H1 (cell line): ENCODE results near the gene COL4A1. TPM values are rescaled to one million over a fixed set of nuclear protein-coding genes. Genes with fewer than 3 reads are reported as not detected.

Source experiments
- CTCF ChIA-PET: fragments of 300-600 bp; sonication (Branson Sonifier 250); formaldehyde crosslinking; loops from one replicate; lab custom pipeline; 2021; ENCODE audit not compliant: partially characterized antibody; lab: Charles Lee
- POLR2A ChIA-PET: fragments of 300-600 bp; sonication (Branson Sonifier 250); formaldehyde crosslinking; loops from one replicate; lab custom pipeline; 2021; ENCODE audit warnings: inconsistent platforms; ENCODE audit not compliant: partially characterized antibody; lab: Charles Lee
- DNase-seq, 2 experiments: peaks; one replicate each; pipeline versions ENCODE4 v3.0.0 to v3.0.0-alpha.2; 2010 to 2022; ENCODE audit warnings: low spot score in 2 of 2, low read depth in 1 of 2, mixed read lengths in 1 of 2
- FAIRE-seq: peaks from 2 replicates; lab custom pipeline; 2011; peaks lifted over from hg19 to GRCh38; lab: Jason Lieb, UNC
- H2AFZ ChIP-seq: 2 replicates; pipeline ENCODE4 v1.8.1; 2012; ENCODE audit warnings: low read length, inconsistent platforms
- H2AK5ac ChIP-seq: 2 replicates; pipeline ENCODE4 v1.6.1; 2013; ENCODE audit warnings: low read depth, low read length
- H2BK120ac ChIP-seq: replicated peaks from 2 replicates; pipeline ENCODE3; 2013; ENCODE audit warnings: low read depth, low read length, inconsistent platforms
- H2BK12ac ChIP-seq: 2 replicates; pipeline ENCODE4 v1.6.1; 2013; ENCODE audit warnings: low read depth, low read length
- H2BK15ac ChIP-seq: 2 replicates; pipeline ENCODE4 v1.6.1; 2013; ENCODE audit warnings: low read length
- H2BK20ac ChIP-seq: 2 replicates; pipeline ENCODE4 v1.6.1; 2013; ENCODE audit warnings: low read length
- H2BK5ac ChIP-seq: 2 replicates; pipeline ENCODE4 v1.6.1; 2013; ENCODE audit warnings: low read depth, low read length
- H3K14ac ChIP-seq: 2 replicates; pipeline ENCODE4 v1.6.1; 2013; ENCODE audit warnings: inconsistent platforms; ENCODE audit not compliant: insufficient read length
- H3K18ac ChIP-seq: 2 replicates; pipeline ENCODE4 v1.6.1; 2013; ENCODE audit warnings: low read length; ENCODE audit errors: extremely low read depth
- H3K23ac ChIP-seq: 2 replicates; pipeline ENCODE4 v1.6.1; 2013; ENCODE audit warnings: inconsistent platforms; ENCODE audit not compliant: insufficient read length
- H3K23me2 ChIP-seq: 2 replicates; pipeline ENCODE4 v1.6.1; 2013; ENCODE audit warnings: low read depth, low read length
- H3K27ac ChIP-seq: 2 replicates; pipeline ENCODE4 v1.6.1; 2011; ENCODE audit warnings: low read depth, low read length, inconsistent platforms
- H3K27me3 ChIP-seq, 4 experiments: replicated peaks in 1 of 4; 1 replicate in 1 of 4; 2 replicates in 3 of 4; pipeline versions ENCODE4 v1.6.1 to v1.8.1; 2011 to 2013; ENCODE audit warnings: low read length in 3 of 4, mild to moderate bottlenecking in 3 of 4, inconsistent platforms in 2 of 4, mixed read lengths in 2 of 4, moderate library complexity in 1 of 4; ENCODE audit not compliant: control insufficient read depth in 3 of 4, insufficient read depth in 3 of 4; ENCODE audit errors: extremely low read depth in 1 of 4
- H3K36me3 ChIP-seq, 4 experiments: 2 replicates each; pipeline versions ENCODE4 v1.6.1 to v1.8.1; 2011 to 2013; ENCODE audit warnings: mild to moderate bottlenecking in 4 of 4, low read length in 3 of 4, moderate library complexity in 2 of 4, control low read depth in 1 of 4, inconsistent platforms in 1 of 4; ENCODE audit not compliant: insufficient read depth in 4 of 4, control insufficient read depth in 2 of 4
- H3K4ac ChIP-seq: replicated peaks from 2 replicates; pipeline ENCODE3; 2013; ENCODE audit warnings: low read length, low read depth, mixed read lengths, inconsistent platforms; ENCODE audit not compliant: insufficient read length
- H3K4me1 ChIP-seq, 4 experiments: replicated peaks in 1 of 4; 1 replicate in 1 of 4; 2 replicates in 3 of 4; pipeline versions ENCODE4 v1.6.1 to v1.8.1; 2011 to 2013; ENCODE audit warnings: low read length in 3 of 4, inconsistent platforms in 2 of 4, mixed read lengths in 1 of 4; ENCODE audit not compliant: insufficient read depth in 4 of 4, control insufficient read depth in 3 of 4
- H3K4me2 ChIP-seq, 2 experiments: 2 replicates each; pipeline versions ENCODE4 v1.6.1 to v1.8.1; 2011 to 2013; ENCODE audit warnings: low read depth in 2 of 2, low read length in 2 of 2, control low read depth in 1 of 2, inconsistent platforms in 1 of 2, mild to moderate bottlenecking in 1 of 2; ENCODE audit not compliant: insufficient read depth in 1 of 2
- H3K4me3 ChIP-seq, 4 experiments: fragments of 200-600, 300-600 bp in 1 of 4; sonication (generic), shearing (Covaris generic), sonication (Bioruptor Twin) in 1 of 4; 2 replicates each; pipeline versions ENCODE4 v1.5.1 to v1.8.1; 2011 to 2016; ENCODE audit warnings: low read length in 4 of 4, low read depth in 3 of 4, control low read depth in 2 of 4, inconsistent platforms in 2 of 4, mild to moderate bottlenecking in 2 of 4, mixed read lengths in 1 of 4, moderate library complexity in 1 of 4; ENCODE audit not compliant: insufficient read depth in 2 of 4; ENCODE audit errors: extremely low read depth in 1 of 4
- H3K56ac ChIP-seq: replicated peaks from 2 replicates; pipeline ENCODE3; 2013; ENCODE audit warnings: low read depth, mild to moderate bottlenecking, mixed read lengths, low read length, inconsistent platforms; ENCODE audit not compliant: insufficient read length
- H3K79me1 ChIP-seq: 2 replicates; pipeline ENCODE4 v1.6.1; 2013; ENCODE audit warnings: low read depth, low read length, control low read depth
- H3K79me2 ChIP-seq, 2 experiments: 2 replicates each; pipeline versions ENCODE4 v1.6.1 to v1.8.1; 2012 to 2013; ENCODE audit warnings: low read length in 2 of 2, mild to moderate bottlenecking in 2 of 2, inconsistent platforms in 1 of 2; ENCODE audit not compliant: insufficient read depth in 2 of 2, control insufficient read depth in 1 of 2
- H3K9ac ChIP-seq, 4 experiments: replicated peaks in 1 of 4; 1 replicate in 1 of 4; 2 replicates in 3 of 4; pipeline versions ENCODE4 v1.6.1 to v1.8.1; 2011 to 2013; ENCODE audit warnings: low read depth in 3 of 4, low read length in 3 of 4, control low read depth in 2 of 4, mild to moderate bottlenecking in 2 of 4, moderate library complexity in 2 of 4, inconsistent platforms in 1 of 4; ENCODE audit errors: extremely low read depth in 1 of 4
- H3K9me3 ChIP-seq, 2 experiments: 2 replicates each; pipeline versions ENCODE4 v1.6.1 to v1.8.1; 2012 to 2013; ENCODE audit warnings: mild to moderate bottlenecking in 2 of 2, moderate library complexity in 2 of 2, control low read depth in 1 of 2, inconsistent platforms in 1 of 2, low read depth in 1 of 2, low read length in 1 of 2, mixed read lengths in 1 of 2; ENCODE audit not compliant: insufficient read depth in 2 of 2
- H4K20me1 ChIP-seq, 2 experiments: replicated peaks in 1 of 2; 2 replicates each; pipeline versions ENCODE3 to v1.8.1; 2011 to 2013; ENCODE audit warnings: inconsistent platforms in 2 of 2, low read length in 2 of 2, mild to moderate bottlenecking in 1 of 2; ENCODE audit not compliant: insufficient read depth in 2 of 2, control insufficient read depth in 1 of 2
- H4K5ac ChIP-seq: 2 replicates; pipeline ENCODE4 v1.6.1; 2013; ENCODE audit warnings: low read length, low read depth, mixed read lengths, inconsistent platforms; ENCODE audit not compliant: insufficient read length
- H4K8ac ChIP-seq: 2 replicates; pipeline ENCODE4 v1.8.0; 2013; ENCODE audit warnings: mild to moderate bottlenecking, moderate library complexity, low read length, inconsistent platforms; ENCODE audit not compliant: insufficient read depth; ENCODE audit errors: extremely low read depth
- H4K91ac ChIP-seq: replicated peaks from 2 replicates; pipeline ENCODE3; 2013; ENCODE audit warnings: low read length, mixed read lengths, inconsistent platforms; ENCODE audit not compliant: insufficient read length
- CTBP2 ChIP-seq: IDR thresholded peaks from 2 replicates; pipeline ENCODE4 v1.7.0; 2011; ENCODE audit warnings: borderline replicate concordance, mild to moderate bottlenecking, moderate library complexity, mixed read lengths, low read length; ENCODE audit not compliant: insufficient read depth, insufficient read length
- NANOG ChIP-seq: IDR thresholded peaks from 2 replicates; pipeline ENCODE4 v1.6.1; 2011; ENCODE audit warnings: low read length, low read depth, mild to moderate bottlenecking, inconsistent platforms; ENCODE audit not compliant: insufficient read depth, poor library complexity, severe bottlenecking
- WGBS, 2 experiments: shearing (Covaris generic) in 1 of 2; methylation state at CpG; one replicate each; pipeline versions ENCODE4 v1.1.6 to v1.1.7; 2013 to 2015; ENCODE audit warnings: low lambda C conversion rate in 2 of 2, mixed read lengths in 2 of 2, inconsistent platforms in 1 of 2, low coverage in 1 of 2, missing lambda C conversion rate in 1 of 2; ENCODE audit not compliant: insufficient replicate concordance in 2 of 2, insufficient coverage in 1 of 2, insufficient read length in 1 of 2; ENCODE audit errors: extremely low coverage in 1 of 2, missing lambda C conversion rate in 1 of 2; 5-methylcytosine and 5-hydroxymethylcytosine counted together
- polyA plus RNA-seq, 7 experiments: library from polyadenylated mRNA; depleted of rRNA in 3 of 7; stranded (reverse) in 5 of 7; unstranded in 2 of 7; fragments of >200 nt in 5 of 7; fragments of 200-250 nt in 2 of 7; gene quantifications; 1 replicate in 5 of 7; 2 replicates in 1 of 7; 4 replicates in 1 of 7; pipeline versions ENCODE4 v1.2.1 to v1.2.3, GENCODE V29; 2011 to 2013; ENCODE audit warnings: missing spikeins in 2 of 7, mixed read lengths in 2 of 7
- total RNA-seq: library from RNA; stranded (reverse); fragmentation: NEBNext Ultra II Directional; extraction: Animal tissue kit (Norgen Biotek cat#: 25700); gene quantifications from 2 replicates; pipeline ENCODE4 v1.2.1, GENCODE V29; 2021

COL4A1 gene
- total and polyA plus RNA-seq, 2 of the 8 experiments (the other 6 are each of a cell fraction or from before 2014, with no cell fraction given): 30.7 to 82.0 TPM

GRCh38 chr13:110349239-110349638 lies 42.3 kb upstream of the COL4A1 start:
- H3K79me1 ChIP-seq: peaks cover 13% of the 10 kb centered on the region

More at GRCh38 chr13:110349239-110349638, 42.3 kb upstream of the COL4A1 start:
- peaks cover 0 to 10% of the 10 kb centered on the region in 2 experiments; a peak in 1 of 4 replicates for H3K79me2 ChIP-seq
- no peak overlapping the region for H2BK20ac ChIP-seq
- H2BK12ac ChIP-seq: no peak overlapping the region
- WGBS, 2 experiments: 86% methylated on average over 5 of the region's 5 CpGs; no CpG with 5 or more reads in 1 of the 2 experiments
- no peak overlapping the region for H3K14ac ChIP-seq
- H2AK5ac ChIP-seq: no peak overlapping the region
- H3K4me1 ChIP-seq: peaks cover 0 to 6% (median 3%) of the 10 kb centered on the region in 4 experiments; a peak in 5 of 7 replicates
- H4K20me1 ChIP-seq: peaks cover 7 to 8% of the 10 kb centered on the region in 2 experiments
- ChIA-PET POLR2A (no interaction called here), CTCF (interaction anchor here (0.6 to 1.8 kb wide), 4 partner anchors 9 to 120 kb away, joined by 3 to 5 read pairs (median 4); no protein-coding TSS in a partner anchor)
- H3K56ac ChIP-seq: no peak overlapping the region
- H3K27ac ChIP-seq: no peak overlapping the region
- no peak overlapping the region for H4K91ac ChIP-seq
- no peak overlapping the region for H2BK5ac ChIP-seq
- H3K9me3 ChIP-seq: no peaks in the 10 kb centered on the region
- H3K4me3 ChIP-seq: no peak overlapping the region
- H3K4ac ChIP-seq: no peak overlapping the region
- DNase-seq: no peak
- H3K23ac ChIP-seq: no peak overlapping the region
- no peak overlapping the region for H4K8ac ChIP-seq
- no peak overlapping the region for H2BK15ac ChIP-seq
- no peak for FAIRE-seq
- no peaks in the 10 kb centered on the region for H3K36me3 ChIP-seq
- no peak overlapping the region for H3K4me2 ChIP-seq
- H4K5ac ChIP-seq: no peak overlapping the region
- no peak overlapping the region for H2BK120ac ChIP-seq
- no peak overlapping the region for H3K18ac ChIP-seq
- H2AFZ ChIP-seq: no peak overlapping the region
- H3K23me2 ChIP-seq: no peaks in the 10 kb centered on the region
- H3K9ac ChIP-seq: no peak overlapping the region
- no peaks in the 10 kb centered on the region for H3K27me3 ChIP-seq
- TF ChIP-seq CTBP2 (no peak), NANOG (no peak)
